Endothelial cell of umbilical vein (primary cell): Measurements from ENCODE around the gene MUCL3. TPM values are rescaled to one million over a fixed set of nuclear protein-coding genes. Genes with fewer than 3 reads are reported as not detected.
"Not testable (repeated sequence)": the region's sequence is repeated elsewhere in the genome, so short reads cannot be mapped to it uniquely, and the experiment has no call there.

Experiments
- BruUV-seq: library from RNA; stranded (reverse); fragments of 400-500 nt; replicated peaks from 2 replicates; lab custom pipeline; 2021; lab: Mats Ljungman, UMichigan
- CTCF ChIA-PET: fragments of 300-600, 350-600 bp; sonication (Branson Sonifier 250); formaldehyde crosslinking; loops from one replicate; lab custom pipeline; 2021; ENCODE audit warnings: antibody characterized with exemption, inconsistent platforms; lab: Charles Lee
- POLR2A ChIA-PET: fragments of 300-600, 350-600 bp; sonication (Branson Sonifier 250); formaldehyde crosslinking; loops from one replicate; lab custom pipeline; 2021; ENCODE audit warnings: antibody characterized with exemption, inconsistent platforms; lab: Charles Lee
- DNase-seq: peaks from one replicate; pipeline ENCODE4 v3.0.0-alpha.2; 2011; ENCODE audit warnings: low read depth, low spot score
- FAIRE-seq: peaks from 2 replicates; lab custom pipeline; 2011; peaks lifted over from hg19 to GRCh38; lab: Jason Lieb, UNC
- H2AFZ ChIP-seq: 2 replicates; pipeline ENCODE4 v1.6.0; 2012; ENCODE audit warnings: low read depth, low read length, control low read depth, inconsistent platforms
- H3K27ac ChIP-seq: 2 replicates; pipeline ENCODE4 v1.5.1; 2011; ENCODE audit warnings: low read depth, mild to moderate bottlenecking, control low read depth, low read length, moderate library complexity; ENCODE audit not compliant: insufficient read depth
- H3K27me3 ChIP-seq, 2 experiments: 2 replicates each; pipeline versions ENCODE4 v1.6.0 to v1.6.1; 2011; ENCODE audit warnings: low read length in 2 of 2, mixed read lengths in 1 of 2; ENCODE audit not compliant: control insufficient read depth in 2 of 2, insufficient read depth in 2 of 2
- H3K36me3 ChIP-seq, 2 experiments: 2 replicates in 1 of 2; 3 replicates in 1 of 2; pipeline ENCODE4 v1.5.1; 2011; ENCODE audit warnings: low read length in 2 of 2, mild to moderate bottlenecking in 1 of 2, moderate library complexity in 1 of 2; ENCODE audit not compliant: control insufficient read depth in 2 of 2, insufficient read depth in 2 of 2; ENCODE audit errors: extremely low read depth in 1 of 2
- H3K4me1 ChIP-seq: 3 replicates; pipeline ENCODE4 v1.5.1; 2011; ENCODE audit warnings: mild to moderate bottlenecking, low read length; ENCODE audit not compliant: control insufficient read depth, insufficient read depth; ENCODE audit errors: extremely low read depth
- H3K4me2 ChIP-seq: 2 replicates; pipeline ENCODE4 v1.6.1; 2011; ENCODE audit warnings: low read length, control low read depth, mixed read lengths; ENCODE audit not compliant: insufficient read depth
- H3K4me3 ChIP-seq, 3 experiments: fragments of 200-600 bp in 1 of 3; sonication (generic), shearing (Covaris generic) in 1 of 3; replicated peaks in 1 of 3; 2 replicates each; pipeline ENCODE4 v1.5.1; 2011 to 2016; ENCODE audit warnings: control low read depth in 3 of 3, low read length in 3 of 3, mild to moderate bottlenecking in 2 of 3, inconsistent platforms in 1 of 3, low read depth in 1 of 3, moderate library complexity in 1 of 3; ENCODE audit not compliant: insufficient read depth in 1 of 3
- H3K79me2 ChIP-seq: 2 replicates; pipeline ENCODE4 v1.6.0; 2012; ENCODE audit warnings: low read length, inconsistent platforms; ENCODE audit not compliant: control insufficient read depth, insufficient read depth
- H3K9ac ChIP-seq: replicated peaks from 2 replicates; pipeline ENCODE3; 2011; ENCODE audit warnings: low read length, control low read depth; ENCODE audit not compliant: insufficient read depth; ENCODE audit errors: extremely low read depth
- H3K9me1 ChIP-seq: replicated peaks from 3 replicates; pipeline ENCODE4 v1.6.0; 2011; ENCODE audit warnings: mild to moderate bottlenecking, low read length; ENCODE audit not compliant: control insufficient read depth, insufficient read depth; ENCODE audit errors: extremely low read depth
- H3K9me3 ChIP-seq: replicated peaks from 2 replicates; pipeline ENCODE4 v1.5.1; 2012; ENCODE audit warnings: low read length, inconsistent platforms; ENCODE audit not compliant: control insufficient read depth, insufficient read depth
- H4K20me1 ChIP-seq: replicated peaks from 2 replicates; pipeline ENCODE3; 2011; ENCODE audit warnings: mild to moderate bottlenecking, low read length; ENCODE audit not compliant: control insufficient read depth, insufficient read depth; ENCODE audit errors: extremely low read depth
- EZH2 ChIP-seq: IDR thresholded peaks from 2 replicates; pipeline ENCODE4 v1.6.1; 2012; ENCODE audit warnings: borderline replicate concordance, low read depth, mild to moderate bottlenecking, moderate library complexity, low read length, inconsistent platforms; ENCODE audit not compliant: severe bottlenecking
- FOS ChIP-seq: IDR thresholded peaks from 2 replicates; pipeline ENCODE4 v1.6.1; 2011; ENCODE audit warnings: mild to moderate bottlenecking, low read length, moderate library complexity, borderline replicate concordance; ENCODE audit not compliant: insufficient read depth
- GATA2 ChIP-seq: IDR thresholded peaks from 2 replicates; pipeline ENCODE4 v1.7.0; 2011; ENCODE audit warnings: low read depth, mild to moderate bottlenecking, moderate library complexity, mixed read lengths, low read length; ENCODE audit not compliant: insufficient read length, insufficient read depth
- JUN ChIP-seq: IDR thresholded peaks from 2 replicates; pipeline ENCODE4 v1.6.1; 2011; ENCODE audit warnings: borderline replicate concordance, low read depth; ENCODE audit not compliant: insufficient read length, insufficient read depth
- MYC ChIP-seq: IDR thresholded peaks from one replicate; pipeline ENCODE4 v1.6.1; 2011; ENCODE audit warnings: mild to moderate bottlenecking, low read depth, low read length
- POLR2A ChIP-seq: IDR thresholded peaks from 2 replicates; pipeline ENCODE4 v1.6.1; 2012; ENCODE audit warnings: low read depth, mild to moderate bottlenecking, control low read depth, low read length
- POLR2AphosphoS5 ChIP-seq: IDR thresholded peaks from 2 replicates; pipeline ENCODE4 v1.6.1; 2012; ENCODE audit warnings: low read depth, mild to moderate bottlenecking, control low read depth, low read length, moderate library complexity; ENCODE audit not compliant: insufficient read depth
- dilution Hi-C: fragments of 300-500 bp; cut with MboI; formaldehyde crosslinking; loops from one replicate; pipeline ENCODE4 v1.15.0; 2019; ENCODE audit warnings: low sequenced_read_pairs; ENCODE audit not compliant: extremely low pct_ligation_motif_present
- intact Hi-C: fragments of 100-400 bp; cut with micrococcal nuclease; formaldehyde crosslinking; loops from one replicate; pipeline ENCODE4 v1.10.0; 2022
- polyA plus RNA-seq, 4 experiments: library from polyadenylated mRNA; depleted of rRNA in 3 of 4; stranded (reverse) in 3 of 4; unstranded in 1 of 4; fragments of >200 nt; gene quantifications; 2 replicates each; pipeline versions ENCODE4 v1.2.1 to v1.2.3, GENCODE V29; 2011 to 2012; ENCODE audit warnings: missing spikeins in 1 of 4
- total RNA-seq: library from RNA; stranded (reverse); gene quantifications from 2 replicates; pipeline ENCODE4 v1.2.3, GENCODE V29; 2021
- TF ChIP-seq, protein P1 (sequence below), 2 donors: IDR thresholded peaks; 1 replicate in 1 of 2; 2 replicates in 1 of 2; pipeline ENCODE4 v1.5.1; 2011; ENCODE audit warnings: low read length in 2 of 2, mild to moderate bottlenecking in 2 of 2, moderate library complexity in 2 of 2, control low read depth in 1 of 2, inconsistent platforms in 1 of 2, low read depth in 1 of 2; ENCODE audit not compliant: insufficient read depth in 1 of 2; ENCODE audit errors: extremely low read depth in 1 of 2
- TF ChIP-seq, protein P2 (sequence below): IDR thresholded peaks from 2 replicates; pipeline ENCODE4 v1.6.1; 2011; ENCODE audit not compliant: insufficient read depth, insufficient read length

Gene MUCL3
- total and polyA plus RNA-seq, 2 donors (not counting 3 experiments of a cell fraction or from before 2014, with no cell fraction given): not detected

DNA sequence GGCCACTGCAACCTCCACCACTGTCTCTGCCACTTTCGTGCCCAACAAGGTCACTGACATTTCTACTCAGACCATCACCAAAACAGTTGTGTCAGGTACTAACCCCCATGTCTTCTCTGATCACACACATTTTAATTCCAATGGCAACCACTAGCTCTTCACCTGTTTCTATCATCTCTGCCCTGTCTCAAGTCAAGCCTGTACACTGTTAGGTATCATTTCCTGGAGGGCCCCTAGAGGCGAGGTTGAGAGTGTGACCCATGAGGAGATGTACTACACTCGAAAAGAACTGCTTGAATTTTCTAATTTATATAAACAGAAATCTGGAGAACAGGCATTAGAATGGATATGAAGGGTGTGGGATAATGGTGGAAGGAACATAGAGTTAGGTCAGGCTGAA is 25.4 kb downstream of the MUCL3 start:
- TF ChIP-seq, protein P1, sequence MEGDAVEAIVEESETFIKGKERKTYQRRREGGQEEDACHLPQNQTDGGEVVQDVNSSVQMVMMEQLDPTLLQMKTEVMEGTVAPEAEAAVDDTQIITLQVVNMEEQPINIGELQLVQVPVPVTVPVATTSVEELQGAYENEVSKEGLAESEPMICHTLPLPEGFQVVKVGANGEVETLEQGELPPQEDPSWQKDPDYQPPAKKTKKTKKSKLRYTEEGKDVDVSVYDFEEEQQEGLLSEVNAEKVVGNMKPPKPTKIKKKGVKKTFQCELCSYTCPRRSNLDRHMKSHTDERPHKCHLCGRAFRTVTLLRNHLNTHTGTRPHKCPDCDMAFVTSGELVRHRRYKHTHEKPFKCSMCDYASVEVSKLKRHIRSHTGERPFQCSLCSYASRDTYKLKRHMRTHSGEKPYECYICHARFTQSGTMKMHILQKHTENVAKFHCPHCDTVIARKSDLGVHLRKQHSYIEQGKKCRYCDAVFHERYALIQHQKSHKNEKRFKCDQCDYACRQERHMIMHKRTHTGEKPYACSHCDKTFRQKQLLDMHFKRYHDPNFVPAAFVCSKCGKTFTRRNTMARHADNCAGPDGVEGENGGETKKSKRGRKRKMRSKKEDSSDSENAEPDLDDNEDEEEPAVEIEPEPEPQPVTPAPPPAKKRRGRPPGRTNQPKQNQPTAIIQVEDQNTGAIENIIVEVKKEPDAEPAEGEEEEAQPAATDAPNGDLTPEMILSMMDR (IDR thresholded peaks at IDR 0.05; ENCODE audit: extremely low read depth in 1 of 2, insufficient read depth in 1 of 2, low read depth in 1 of 2, low read length in 2 of 2): no peak
- no peak for TF ChIP-seq POLR2AphosphoS5
- no peak for TF ChIP-seq POLR2A
- no peak for TF ChIP-seq FOS
- no peak for TF ChIP-seq JUN
- no peak for TF ChIP-seq EZH2
- no peak for TF ChIP-seq MYC
- TF ChIP-seq GATA2: no peak
- TF ChIP-seq, protein P2, sequence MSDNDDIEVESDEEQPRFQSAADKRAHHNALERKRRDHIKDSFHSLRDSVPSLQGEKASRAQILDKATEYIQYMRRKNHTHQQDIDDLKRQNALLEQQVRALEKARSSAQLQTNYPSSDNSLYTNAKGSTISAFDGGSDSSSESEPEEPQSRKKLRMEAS: no peak
- Histone ChIP-seq H2AFZ (no peak overlapping the region), H3K4me3 (no peak overlapping the region), H4K20me1 (no peaks in the 10 kb centered on the region), H3K27me3 (peaks cover 3 to 4% of the 10 kb centered on the region in 2 experiments), H3K9ac (no peak overlapping the region), H3K9me1 (no peaks in the 10 kb centered on the region), H3K27ac (no peak overlapping the region), H3K36me3 (no peaks in the 10 kb centered on the region), H3K4me1 (no peaks in the 10 kb centered on the region), H3K9me3 (no peaks in the 10 kb centered on the region), H3K4me2 (no peak overlapping the region), H3K79me2 (no peaks in the 10 kb centered on the region)
- intact Hi-C loops: no loop called here
- no TSS peak for BruUV-seq
- ChIA-PET POLR2A (no interaction called here), CTCF (no interaction called here)
- FAIRE-seq (no peak), DNase-seq (no peak)
- dilution Hi-C loops: no loop called here

DNA sequence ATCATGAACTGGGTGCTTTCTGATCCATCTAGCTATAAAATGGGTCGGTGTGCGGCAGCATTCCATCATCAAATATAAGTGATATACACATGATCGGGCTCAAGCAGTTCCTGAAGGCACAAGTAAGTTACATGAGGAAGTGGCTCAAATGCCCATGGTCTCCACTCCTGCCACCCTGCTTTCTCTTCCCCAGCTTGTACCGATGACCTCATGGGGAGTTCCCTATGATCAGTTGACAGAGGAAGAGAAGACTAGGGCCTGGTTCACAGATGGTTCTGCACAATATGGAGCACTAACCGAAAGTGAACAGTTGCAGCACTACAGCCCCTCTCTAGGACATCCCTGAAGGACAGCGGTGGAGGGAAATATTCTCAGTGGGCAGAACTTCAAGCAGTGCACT is 28.4 kb downstream of the MUCL3 start:
- H3K9me1 ChIP-seq, BruUV-seq, H3K27ac ChIP-seq, H4K20me1 ChIP-seq, H3K4me1 ChIP-seq, intact Hi-C loops, FAIRE-seq, H3K9ac ChIP-seq, H3K4me3 ChIP-seq, H3K4me2 ChIP-seq, H3K27me3 ChIP-seq, H2AFZ ChIP-seq, DNase-seq, POLR2A ChIA-PET, H3K79me2 ChIP-seq, H3K36me3 ChIP-seq, H3K9me3 ChIP-seq, dilution Hi-C loops: not testable (repeated sequence)
- CTCF ChIA-PET: interaction anchor here (1.1 kb wide), 1 partner anchor 10 kb away, joined by 4 read pairs; no protein-coding TSS in a partner anchor
